Breast epithelium (tissue), 4 donors: Measurements from ENCODE around the gene VPS13D. TPM values are rescaled to one million over a fixed set of nuclear protein-coding genes. Genes with fewer than 3 reads are reported as not detected.
"Not testable (repeated sequence)": the region's sequence is repeated elsewhere in the genome, so short reads cannot be mapped to it uniquely, and the experiment has no call there.

ENCODE experiments used
- DNase-seq, 2 donors: peaks; one replicate each; pipeline ENCODE4 v3.0.0-alpha.2; 2019; ENCODE audit warnings: low spot score in 2 of 2
- H3K27ac ChIP-seq, 2 donors: fragments of 200-600 bp; sonication (generic) in 1 of 2; one replicate each; pipeline ENCODE4 v1.5.1; 2016 to 2019; ENCODE audit warnings: mild to moderate bottlenecking in 1 of 2
- H3K27me3 ChIP-seq, 2 donors: fragments of 200-600 bp; sonication (generic) in 1 of 2; one replicate each; pipeline versions ENCODE4 v1.5.1 to v1.6.0; 2017 to 2019; ENCODE audit warnings: control low read depth in 1 of 2, mild to moderate bottlenecking in 1 of 2
- H3K36me3 ChIP-seq: fragments of 200-600 bp; one replicate; pipeline ENCODE4 v1.5.1; 2019
- H3K4me1 ChIP-seq, 2 donors: fragments of 200-600 bp; sonication (generic); one replicate each; pipeline ENCODE4 v1.5.1; 2016 to 2019; ENCODE audit warnings: control low read depth in 1 of 2
- H3K4me3 ChIP-seq, 3 donors: fragments of 200-600 bp; sonication (generic); 1 replicate in 2 of 3; 2 replicates in 1 of 3; pipeline ENCODE4 v1.5.1; 2016 to 2019; ENCODE audit warnings: mild to moderate bottlenecking in 3 of 3, moderate library complexity in 2 of 3
- H3K9me3 ChIP-seq, 2 donors: fragments of 200-600 bp; sonication (generic) in 1 of 2; one replicate each; pipeline ENCODE4 v1.5.1; 2016 to 2019; ENCODE audit warnings: control low read depth in 1 of 2
- POLR2A ChIP-seq: fragments of 450-650 bp; IDR thresholded peaks from one replicate; pipeline ENCODE4 v1.6.1; 2016; ENCODE audit warnings: antibody characterized with exemption, mild to moderate bottlenecking, moderate library complexity
- POLR2AphosphoS5 ChIP-seq, 3 donors: sonication (generic); formaldehyde crosslinking; IDR thresholded peaks; one replicate each; pipeline ENCODE4 v1.6.1; 2017; ENCODE audit warnings: antibody characterized with exemption in 3 of 3
- intact Hi-C: fragments of 100-400 bp; cut with DNase I; formaldehyde crosslinking; loops from one replicate; pipeline ENCODE4 v1.15.1; 2023; ENCODE audit warnings: low total_unique reads
- total RNA-seq, 3 donors: library from RNA; depleted of rRNA; stranded (reverse); fragments of >200 nt; gene quantifications; one replicate each; pipeline ENCODE4 v1.1.0, GENCODE V29; 2016
- TF ChIP-seq, protein P1 (sequence below), 3 donors: fragments of 450-650 bp; IDR thresholded peaks; one replicate each; pipeline ENCODE4 v1.5.1; 2016 to 2017; ENCODE audit warnings: antibody characterized with exemption in 3 of 3, mild to moderate bottlenecking in 3 of 3, moderate library complexity in 3 of 3

Gene VPS13D
- total RNA-seq, 3 donors from 2014 or later, result 73.9 to 115 (median 96.4) TPM

DNA sequence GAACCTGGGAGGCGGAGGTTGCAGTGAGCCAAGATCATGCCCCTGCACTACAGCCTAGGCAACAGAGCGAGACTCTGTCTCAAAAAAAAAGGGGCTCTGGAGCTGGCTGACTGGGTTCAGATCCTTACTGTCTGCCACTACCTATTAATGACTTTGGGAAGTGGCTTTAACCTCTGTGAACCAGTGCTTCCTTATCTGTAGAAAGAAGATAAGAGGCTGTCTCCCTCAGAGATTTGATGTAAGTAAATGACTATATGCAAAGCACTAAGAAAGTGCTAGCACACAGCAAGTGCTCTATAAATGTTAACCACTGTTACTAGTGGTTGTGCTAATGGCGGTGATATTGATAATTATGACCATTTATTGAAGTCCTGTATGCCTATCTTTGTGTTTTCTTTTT is 94.6 kb downstream of the VPS13D start:
- H3K27ac ChIP-seq, result no peak overlapping the region
- no peaks in the 10 kb centered on the region for H3K4me1 ChIP-seq
- TF ChIP-seq, protein P1, sequence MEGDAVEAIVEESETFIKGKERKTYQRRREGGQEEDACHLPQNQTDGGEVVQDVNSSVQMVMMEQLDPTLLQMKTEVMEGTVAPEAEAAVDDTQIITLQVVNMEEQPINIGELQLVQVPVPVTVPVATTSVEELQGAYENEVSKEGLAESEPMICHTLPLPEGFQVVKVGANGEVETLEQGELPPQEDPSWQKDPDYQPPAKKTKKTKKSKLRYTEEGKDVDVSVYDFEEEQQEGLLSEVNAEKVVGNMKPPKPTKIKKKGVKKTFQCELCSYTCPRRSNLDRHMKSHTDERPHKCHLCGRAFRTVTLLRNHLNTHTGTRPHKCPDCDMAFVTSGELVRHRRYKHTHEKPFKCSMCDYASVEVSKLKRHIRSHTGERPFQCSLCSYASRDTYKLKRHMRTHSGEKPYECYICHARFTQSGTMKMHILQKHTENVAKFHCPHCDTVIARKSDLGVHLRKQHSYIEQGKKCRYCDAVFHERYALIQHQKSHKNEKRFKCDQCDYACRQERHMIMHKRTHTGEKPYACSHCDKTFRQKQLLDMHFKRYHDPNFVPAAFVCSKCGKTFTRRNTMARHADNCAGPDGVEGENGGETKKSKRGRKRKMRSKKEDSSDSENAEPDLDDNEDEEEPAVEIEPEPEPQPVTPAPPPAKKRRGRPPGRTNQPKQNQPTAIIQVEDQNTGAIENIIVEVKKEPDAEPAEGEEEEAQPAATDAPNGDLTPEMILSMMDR (IDR thresholded peaks at IDR 0.05), result no peak
- DNase-seq, result no peak
- H3K4me3 ChIP-seq, result no peak overlapping the region
- H3K36me3 ChIP-seq, result peaks cover 11% of the 10 kb centered on the region
- intact Hi-C loops, result no loop called here
- H3K27me3 ChIP-seq, result no peaks in the 10 kb centered on the region
- H3K9me3 ChIP-seq, result no peaks in the 10 kb centered on the region

DNA sequence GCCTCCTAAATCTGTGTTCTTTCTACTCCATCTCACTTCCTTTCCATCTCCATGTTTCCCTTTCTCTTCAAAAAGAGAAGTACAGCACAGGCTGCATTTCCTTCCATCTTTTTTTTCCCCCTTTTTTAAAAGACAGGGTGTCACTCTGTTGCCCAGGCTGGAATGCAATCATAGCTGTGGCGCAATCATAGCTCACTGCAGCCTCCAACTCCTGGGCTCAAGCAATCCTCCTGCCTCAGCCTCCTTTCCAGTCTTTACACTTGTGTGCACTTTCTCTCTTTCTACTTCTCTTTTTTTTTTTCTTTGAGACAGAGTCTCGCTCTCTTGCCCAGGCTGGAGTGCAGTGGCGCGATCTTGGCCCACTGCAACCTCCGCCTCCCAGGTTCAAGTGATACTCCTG is 95.1 kb downstream of the VPS13D start:
- intact Hi-C loops, H3K9me3 ChIP-seq: not testable (repeated sequence)
- peaks cover 11% of the 10 kb centered on the region for H3K36me3 ChIP-seq

DNA sequence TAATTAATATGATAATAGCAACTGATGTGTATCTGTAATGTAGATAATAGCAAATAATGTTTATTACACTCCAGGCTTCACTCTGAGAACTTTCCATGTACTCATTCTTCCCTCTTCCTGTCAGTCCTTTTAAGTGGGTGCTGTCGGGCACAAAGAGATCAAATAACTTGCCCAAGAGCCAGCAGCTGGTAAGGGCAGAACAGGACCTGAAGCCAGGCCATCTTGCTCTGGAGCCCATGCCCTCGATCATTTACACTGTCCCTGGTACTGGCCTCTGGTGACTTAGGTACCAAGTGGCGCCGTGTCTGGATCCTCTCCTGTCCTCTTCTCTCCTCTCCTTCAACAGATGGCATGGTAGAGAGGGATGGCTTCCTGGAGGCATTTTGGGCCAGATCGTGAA is 97.2 kb downstream of the VPS13D start:
- TF ChIP-seq POLR2AphosphoS5 (IDR thresholded peaks at IDR 0.05) (no peak), POLR2A (no peak)
- TF ChIP-seq, protein P1 (IDR thresholded peaks at IDR 0.05), result no peak
- Histone ChIP-seq H3K4me1 (no peaks in the 10 kb centered on the region), H3K27me3 (no peaks in the 10 kb centered on the region), H3K36me3 (peaks cover 11% of the 10 kb centered on the region), H3K4me3 (no peak overlapping the region), H3K27ac (no peak overlapping the region), H3K9me3 (no peaks in the 10 kb centered on the region)
- no peak for DNase-seq
- intact Hi-C loops, result no loop called here

More for the DNA sequence above, 95.1 kb downstream of the VPS13D start:
- not testable (repeated sequence) for H3K4me3 ChIP-seq, DNase-seq, H3K27me3 ChIP-seq, H3K27ac ChIP-seq, H3K4me1 ChIP-seq

DNA sequence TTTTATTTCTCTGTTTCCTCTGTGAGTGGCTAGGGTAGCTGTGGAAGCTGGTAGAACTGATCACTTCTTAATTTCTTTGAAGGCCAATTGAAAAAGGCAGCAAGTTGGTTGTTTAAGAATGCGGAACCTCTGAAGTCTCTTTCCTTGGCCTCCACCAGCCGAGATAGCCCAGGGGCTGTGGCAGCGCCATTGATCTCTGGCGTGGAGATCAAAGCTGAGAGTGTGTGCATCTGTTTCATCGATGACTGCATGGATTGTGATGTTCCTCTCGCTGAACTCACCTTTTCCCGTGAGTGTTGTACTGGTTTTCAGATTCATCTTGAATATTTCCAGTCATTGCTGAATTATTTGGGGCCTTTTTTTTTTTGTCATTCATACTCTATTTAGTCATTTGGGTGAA is 97.7 kb downstream of the VPS13D start:
- intact Hi-C loops, result no loop called here
- Histone ChIP-seq H3K36me3 (peaks cover 11% of the 10 kb centered on the region), H3K9me3 (no peaks in the 10 kb centered on the region), H3K27me3 (no peaks in the 10 kb centered on the region), H3K27ac (no peak overlapping the region), H3K4me1 (no peaks in the 10 kb centered on the region), H3K4me3 (no peak overlapping the region)
- DNase-seq, result no peak
- TF ChIP-seq POLR2A (no peak), POLR2AphosphoS5 (IDR thresholded peaks at IDR 0.05) (no peak)
- TF ChIP-seq, protein P1 (IDR thresholded peaks at IDR 0.05), result no peak

DNA sequence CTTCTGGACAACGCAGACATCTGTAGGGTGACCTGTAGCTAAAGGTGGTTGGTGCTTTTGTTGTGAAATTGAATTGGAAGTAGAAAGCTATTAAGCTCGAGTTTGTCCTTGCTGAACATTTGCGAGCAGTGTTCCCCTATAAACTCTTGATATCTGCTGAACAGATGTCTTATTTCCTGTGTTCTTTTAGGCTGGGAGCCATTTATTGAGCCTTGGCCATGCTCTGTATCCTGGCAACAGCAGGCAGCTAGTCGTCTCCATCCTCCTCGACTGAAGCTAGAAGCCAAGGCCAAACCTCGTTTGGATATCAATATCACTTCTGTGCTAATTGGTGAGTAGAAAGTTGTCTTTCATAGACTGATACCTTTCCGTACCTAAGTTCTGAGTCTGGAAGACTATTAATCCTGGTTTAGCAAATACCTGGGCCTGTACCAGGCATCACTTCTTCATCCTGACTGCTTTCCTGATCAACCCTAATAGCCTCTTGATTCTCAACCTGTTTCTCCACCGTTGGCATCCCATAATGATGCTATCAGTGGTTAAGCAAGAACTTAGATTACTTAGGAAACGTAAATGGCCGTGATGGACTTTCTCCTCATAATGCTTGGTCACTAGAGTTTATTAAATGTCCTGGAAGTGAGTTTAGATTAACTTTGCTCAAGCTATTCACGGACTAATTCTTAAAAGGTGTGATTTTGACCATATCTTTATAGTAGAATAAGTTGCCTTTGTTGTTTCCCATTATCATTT is 103.4 kb downstream of the VPS13D start:
- H3K36me3 ChIP-seq, result no peaks in the 10 kb centered on the region
- H3K4me1 ChIP-seq, result no peaks in the 10 kb centered on the region
- no peak for TF ChIP-seq POLR2AphosphoS5 (IDR thresholded peaks at IDR 0.05)
- TF ChIP-seq, protein P1 (IDR thresholded peaks at IDR 0.05), result no peak
- no peak for TF ChIP-seq POLR2A
- H3K27me3 ChIP-seq, result no peaks in the 10 kb centered on the region
- no peak overlapping the region for H3K27ac ChIP-seq
- H3K4me3 ChIP-seq, result no peak overlapping the region
- no peak for DNase-seq
- intact Hi-C loops, result no loop called here
- H3K9me3 ChIP-seq, result no peaks in the 10 kb centered on the region
